Ishikawa (cell line): ENCODE results near the gene NDOR1.

Experiments
- MAX ChIP-seq: IDR thresholded peaks from 2 replicates; pipeline ENCODE4 v1.6.1; 2012
- YY1 ChIP-seq: IDR thresholded peaks from 2 replicates; pipeline ENCODE4 v1.6.1; 2012; ENCODE audit warnings: low read depth

GRCh38 chr9:137226338-137227053 lies 21.0 kb downstream of the NDOR1 start:
- TF ChIP-seq YY1, result no peak
- no peak for TF ChIP-seq MAX
